Measurements from ENCODE around the gene BTNL9.

- no peak for TF ChIP-seq CTCF (IDR thresholded peaks at IDR 0.05; ENCODE audit: insufficient read depth, low read length, poor library complexity, severe bottlenecking)
- no peak for TF ChIP-seq EZH2phosphoT487 (conservative IDR thresholded peaks at IDR 0.05; ENCODE audit: low read length)
Observed at GRCh38 chr5:181056431-181056830, 16.4 kb downstream of the BTNL9 start.
